ENCODE measurements around the gene TMEM270. TPM values are rescaled to one million over a fixed set of nuclear protein-coding genes. Genes with fewer than 3 reads are reported as not detected.

Gene TMEM270
- polyA plus RNA-seq, 4 donors: 0.18 to 0.19 TPM; not detected in 2

DNA sequence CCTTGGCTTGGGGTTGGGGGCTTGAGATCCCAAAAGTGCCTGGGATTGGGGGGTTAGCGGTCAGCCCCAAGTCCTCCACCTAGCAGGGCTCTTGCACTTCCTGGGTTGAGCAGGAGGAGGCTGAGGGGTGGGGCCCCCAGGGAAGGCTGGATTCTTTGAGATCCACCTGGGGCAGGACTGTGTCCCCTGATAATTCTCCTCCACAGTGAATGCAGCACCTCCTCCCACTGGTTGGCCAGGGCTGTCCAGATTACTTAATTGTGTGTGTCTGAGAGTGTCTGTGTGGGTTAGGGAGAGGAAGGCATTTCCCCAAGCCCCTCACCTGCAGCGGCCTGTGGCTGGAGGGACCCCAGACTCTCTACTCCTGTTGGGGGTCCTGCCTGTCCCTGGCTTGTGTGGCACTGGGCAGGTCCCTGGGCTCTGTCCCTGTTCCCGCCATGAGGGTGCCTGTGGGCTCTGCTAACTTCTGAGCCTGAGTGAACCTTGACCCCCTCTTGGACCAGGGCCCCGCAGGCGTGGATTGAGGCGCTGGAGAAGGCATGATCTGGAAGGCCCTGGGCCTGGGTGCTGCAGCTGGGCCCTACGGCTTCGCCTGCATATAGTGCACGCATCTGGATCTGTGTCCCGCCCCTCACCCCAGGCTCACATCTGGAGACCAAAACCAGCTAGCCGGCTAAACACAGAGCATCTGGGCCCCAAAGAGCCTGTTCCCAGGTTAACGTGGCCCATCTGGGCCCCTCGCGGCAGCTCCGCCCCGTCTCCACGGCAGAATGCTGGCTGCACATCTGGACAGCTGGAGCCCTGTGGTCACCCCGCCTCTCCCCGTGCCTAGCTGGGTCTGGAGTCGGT lies 10.4 kb downstream of the TMEM270 start:
- Histone ChIP-seq H3K4me1 (ENCODE audit: control insufficient read depth in 3 of 3, insufficient read depth in 2 of 3, low read depth in 1 of 3, low read length in 2 of 3) (peaks cover 2 to 28% (median 7%) of the 10 kb centered on the region in 3 donors), H3K27me3 (ENCODE audit: control insufficient read depth in 3 of 3, insufficient read depth in 3 of 3, low read length in 3 of 3) (no peaks in the 10 kb centered on the region), H3K9me3 (ENCODE audit: control insufficient read depth in 2 of 2, insufficient read depth in 1 of 2, low read depth in 1 of 2, low read length in 1 of 2) (no peaks in the 10 kb centered on the region), H3K4me3 (ENCODE audit: low read depth in 1 of 3, low read length in 3 of 3) (no peak overlapping the region), H3K27ac (ENCODE audit: low read depth in 1 of 3, low read length in 2 of 3) (peak overlapping the region in 1 of 3 donors; percentile 56), H3K36me3 (ENCODE audit: control insufficient read depth in 3 of 3, insufficient read depth in 2 of 3, low read depth in 1 of 3, low read length in 3 of 3) (no peaks in the 10 kb centered on the region)
- 24 to 51% (median 42%) methylated on average over 18 to 20 of the region's 20 CpGs for WGBS, 3 donors
- DNase-seq: peak; percentile 67 to 76
- FAIRE-seq: no peak

DNA sequence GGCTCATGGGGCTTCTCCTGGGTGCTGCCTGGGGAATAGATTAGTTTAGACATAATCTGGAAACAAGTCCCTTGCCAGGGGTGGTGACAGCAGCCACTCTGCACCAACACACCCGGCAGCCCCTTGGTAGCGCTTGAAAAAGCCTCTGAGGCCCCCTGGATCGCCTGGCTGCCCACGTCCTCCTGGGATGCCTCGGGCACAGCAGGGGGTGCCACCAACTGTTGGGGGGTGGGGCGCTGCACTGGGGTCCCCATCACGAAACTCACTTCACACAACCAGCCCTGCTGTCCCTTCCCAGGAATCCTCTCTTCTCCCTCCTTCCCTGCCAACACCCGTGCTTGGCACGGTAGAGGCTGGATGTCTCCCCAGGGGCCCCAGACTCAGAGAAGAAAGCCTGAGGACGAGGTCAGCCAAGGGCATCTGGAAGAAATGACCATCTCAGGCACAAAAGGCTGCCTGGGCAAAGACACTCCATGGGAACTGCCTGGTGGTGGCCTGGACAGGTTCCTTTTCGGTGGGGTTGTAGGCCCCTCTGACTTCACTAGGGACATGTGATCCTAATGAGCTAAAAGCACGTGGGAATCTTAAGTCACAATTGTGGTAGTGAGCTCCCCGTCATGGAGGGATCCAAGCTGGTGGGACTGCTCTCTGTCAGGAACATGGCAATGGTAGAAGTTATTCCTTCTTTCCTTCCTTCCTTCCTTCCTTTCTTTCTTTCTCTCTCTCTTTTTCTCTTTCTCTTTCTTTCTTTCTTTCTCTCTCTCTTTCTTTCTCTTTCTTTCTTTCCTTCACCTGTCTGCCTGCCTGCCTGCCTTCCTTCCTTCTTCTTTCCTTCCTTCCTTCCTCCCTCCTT lies 11.3 kb downstream of the TMEM270 start:
- FAIRE-seq: no peak
- Histone ChIP-seq H3K36me3 (ENCODE audit: control insufficient read depth in 3 of 3, insufficient read depth in 2 of 3, low read depth in 1 of 3, low read length in 3 of 3) (no peaks in the 10 kb centered on the region), H3K27ac (ENCODE audit: low read depth in 1 of 3, low read length in 2 of 3) (no peak overlapping the region), H3K9me3 (ENCODE audit: control insufficient read depth in 2 of 2, insufficient read depth in 1 of 2, low read depth in 1 of 2, low read length in 1 of 2) (no peaks in the 10 kb centered on the region), H3K27me3 (ENCODE audit: control insufficient read depth in 3 of 3, insufficient read depth in 3 of 3, low read length in 3 of 3) (no peaks in the 10 kb centered on the region), H3K4me3 (ENCODE audit: low read depth in 1 of 3, low read length in 3 of 3) (no peak overlapping the region), H3K4me1 (ENCODE audit: control insufficient read depth in 3 of 3, insufficient read depth in 2 of 3, low read depth in 1 of 3, low read length in 2 of 3) (peaks cover 2 to 28% (median 7%) of the 10 kb centered on the region in 3 donors)
- 72 to 83% (median 77%) methylated on average over 13 of the region's 13 CpGs for WGBS, 3 donors
- no peak for DNase-seq

DNA sequence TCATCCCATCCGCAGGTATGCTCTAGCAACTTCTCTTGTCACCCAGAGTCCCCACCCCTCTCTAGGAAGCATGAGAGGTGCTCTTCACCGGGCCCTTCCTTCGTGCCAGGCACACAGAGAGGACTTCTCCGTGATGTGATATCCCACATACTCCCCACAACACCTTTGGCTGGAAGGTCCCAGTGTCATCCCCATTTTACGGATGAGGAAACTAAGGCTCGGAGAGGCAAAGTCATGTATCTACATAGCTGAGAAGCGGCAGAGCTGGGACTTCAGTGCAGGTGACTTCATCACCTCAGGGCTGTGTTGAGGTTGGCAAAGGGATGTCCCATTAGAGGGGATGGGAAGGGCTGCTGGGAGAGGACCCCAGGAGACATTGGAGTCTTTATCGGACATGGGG lies 15.4 kb downstream of the TMEM270 start:
- FAIRE-seq: no peak
- DNase-seq: no peak
- H3K27me3 ChIP-seq (ENCODE audit: control insufficient read depth in 3 of 3, insufficient read depth in 3 of 3, low read length in 3 of 3): peaks cover 0 to 2% (median 0%) of the 10 kb centered on the region in 3 donors
- peaks cover 0 to 9% (median 2%) of the 10 kb centered on the region in 3 donors for H3K4me1 ChIP-seq (ENCODE audit: control insufficient read depth in 3 of 3, insufficient read depth in 2 of 3, low read depth in 1 of 3, low read length in 2 of 3)
- no peaks in the 10 kb centered on the region for H3K36me3 ChIP-seq (ENCODE audit: control insufficient read depth in 3 of 3, insufficient read depth in 2 of 3, low read depth in 1 of 3, low read length in 3 of 3)
- no peaks in the 10 kb centered on the region for H3K9me3 ChIP-seq (ENCODE audit: control insufficient read depth in 2 of 2, insufficient read depth in 1 of 2, low read depth in 1 of 2, low read length in 1 of 2)
- WGBS, 3 donors: 92 to 95% (median 94%) methylated on average over 8 of the region's 8 CpGs
- H3K4me3 ChIP-seq (ENCODE audit: low read depth in 1 of 3, low read length in 3 of 3): no peak overlapping the region
- H3K27ac ChIP-seq (ENCODE audit: low read depth in 1 of 3, low read length in 2 of 3): no peak overlapping the region

DNA sequence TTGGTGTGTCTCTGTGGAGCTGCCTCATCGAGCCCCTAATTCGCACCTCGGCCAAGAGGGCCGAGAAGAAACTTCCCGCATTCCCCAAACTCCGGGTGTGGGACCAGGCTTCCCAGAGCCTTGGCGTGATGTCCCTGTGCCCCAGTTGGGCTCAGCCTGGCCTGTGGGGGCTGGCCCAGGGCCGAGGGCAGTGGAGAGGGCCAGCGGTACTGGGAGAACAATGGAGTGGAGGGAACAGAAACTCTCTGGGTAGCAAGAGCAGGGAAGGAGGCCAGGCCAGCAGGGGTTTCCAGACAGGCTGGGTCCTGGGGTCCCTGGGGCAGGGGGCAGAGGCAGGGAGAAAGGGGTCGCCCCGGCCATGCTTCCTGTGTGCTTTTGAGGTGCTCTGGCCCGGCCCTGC lies 16.0 kb downstream of the TMEM270 start:
- H3K27me3 ChIP-seq (ENCODE audit: control insufficient read depth in 3 of 3, insufficient read depth in 3 of 3, low read length in 3 of 3): peaks cover 0 to 3% (median 0%) of the 10 kb centered on the region in 3 donors
- FAIRE-seq (no peak), DNase-seq (no peak)
- 84 to 91% (median 87%) methylated on average over 11 to 12 of the region's 12 CpGs for WGBS, 3 donors
- H3K4me3 ChIP-seq (ENCODE audit: low read depth in 1 of 3, low read length in 3 of 3): no peak overlapping the region
- peaks cover 0 to 3% (median 0%) of the 10 kb centered on the region in 3 donors for H3K4me1 ChIP-seq (ENCODE audit: control insufficient read depth in 3 of 3, insufficient read depth in 2 of 3, low read depth in 1 of 3, low read length in 2 of 3)
- no peak overlapping the region for H3K27ac ChIP-seq (ENCODE audit: low read depth in 1 of 3, low read length in 2 of 3)
- no peaks in the 10 kb centered on the region for H3K36me3 ChIP-seq (ENCODE audit: control insufficient read depth in 3 of 3, insufficient read depth in 2 of 3, low read depth in 1 of 3, low read length in 3 of 3)
- no peaks in the 10 kb centered on the region for H3K9me3 ChIP-seq (ENCODE audit: control insufficient read depth in 2 of 2, insufficient read depth in 1 of 2, low read depth in 1 of 2, low read length in 1 of 2)

DNA sequence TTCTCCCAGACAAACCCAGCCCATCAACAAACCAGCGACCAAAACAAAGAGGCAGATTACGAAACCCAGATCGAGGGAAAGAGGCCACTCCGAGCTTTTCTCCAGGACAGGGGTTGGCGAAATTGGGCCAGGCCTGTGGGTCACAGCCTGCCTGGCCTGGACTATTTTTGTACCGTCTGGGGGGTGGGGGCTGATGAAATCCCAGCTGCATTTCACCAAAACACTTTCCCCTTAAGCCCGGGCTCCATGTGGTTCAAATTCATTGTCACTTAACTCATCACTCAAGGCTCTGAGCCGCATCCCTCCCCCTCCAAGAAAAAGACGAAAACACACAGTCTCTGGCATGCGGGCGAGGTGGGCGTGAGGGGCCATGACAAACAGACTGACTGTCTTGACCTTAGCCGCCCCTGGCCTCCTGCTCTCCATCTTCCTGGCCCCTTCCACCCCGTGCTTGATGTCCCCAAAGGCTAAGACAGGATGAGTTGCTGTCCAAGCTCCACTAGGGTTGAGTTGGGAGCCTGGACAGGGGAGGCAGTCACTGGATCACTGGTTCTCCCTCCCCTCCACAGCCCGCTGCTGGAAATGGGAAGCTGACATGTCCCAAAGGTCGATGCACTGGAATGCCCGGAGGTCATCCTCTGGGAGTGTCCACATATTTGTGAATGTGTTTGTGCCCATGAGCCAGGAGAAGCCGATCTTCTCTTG lies 19.2 kb downstream of the TMEM270 start:
- FAIRE-seq: no peak
- no peak overlapping the region for H3K4me3 ChIP-seq (ENCODE audit: low read depth in 1 of 3, low read length in 3 of 3)
- no peak for DNase-seq
- peak overlapping the region in 1 of 3 donors; percentile 48 for H3K27ac ChIP-seq (ENCODE audit: low read depth in 1 of 3, low read length in 2 of 3)
- no peaks in the 10 kb centered on the region for H3K9me3 ChIP-seq (ENCODE audit: control insufficient read depth in 2 of 2, insufficient read depth in 1 of 2, low read depth in 1 of 2, low read length in 1 of 2)
- H3K36me3 ChIP-seq (ENCODE audit: control insufficient read depth in 3 of 3, insufficient read depth in 2 of 3, low read depth in 1 of 3, low read length in 3 of 3): no peaks in the 10 kb centered on the region
- peaks cover 0 to 3% (median 2%) of the 10 kb centered on the region in 3 donors for H3K27me3 ChIP-seq (ENCODE audit: control insufficient read depth in 3 of 3, insufficient read depth in 3 of 3, low read length in 3 of 3)
- WGBS, 3 donors: 62 to 76% (median 75%) methylated on average over 18 of the region's 18 CpGs
- H3K4me1 ChIP-seq (ENCODE audit: control insufficient read depth in 3 of 3, insufficient read depth in 2 of 3, low read depth in 1 of 3, low read length in 2 of 3): no peaks in the 10 kb centered on the region

DNA sequence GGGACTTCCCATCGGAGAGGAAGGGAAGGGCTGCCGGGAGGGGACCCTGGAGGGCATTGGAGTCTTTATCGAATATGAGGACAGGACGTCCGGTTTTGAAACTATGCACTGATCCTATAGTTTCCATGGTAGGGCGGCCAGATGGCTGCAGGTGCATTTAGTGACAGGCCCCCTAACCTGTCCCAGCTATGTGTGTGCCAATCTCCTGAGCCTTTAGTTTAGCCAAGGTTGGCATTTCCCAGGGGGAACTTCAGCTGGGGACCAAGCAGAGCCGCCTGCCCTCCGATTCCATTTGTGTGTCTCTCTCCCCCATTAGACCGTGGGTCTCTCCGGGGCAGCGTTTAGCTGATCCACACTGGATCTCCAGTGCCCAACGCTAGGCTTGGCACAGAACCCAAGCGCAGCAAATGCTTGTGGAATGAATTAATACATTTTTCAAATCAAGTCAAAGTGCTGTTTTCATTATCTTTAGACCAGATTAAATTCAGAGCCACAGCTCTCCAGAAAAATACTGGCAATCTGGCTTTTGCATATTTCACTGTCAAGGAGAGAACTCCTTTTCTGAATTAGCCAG lies 19.9 kb downstream of the TMEM270 start:
- FAIRE-seq: no peak
- H3K9me3 ChIP-seq (ENCODE audit: control insufficient read depth in 2 of 2, insufficient read depth in 1 of 2, low read depth in 1 of 2, low read length in 1 of 2): no peaks in the 10 kb centered on the region
- H3K27me3 ChIP-seq (ENCODE audit: control insufficient read depth in 3 of 3, insufficient read depth in 3 of 3, low read length in 3 of 3): peaks cover 0 to 3% (median 2%) of the 10 kb centered on the region in 3 donors
- H3K4me3 ChIP-seq (ENCODE audit: low read depth in 1 of 3, low read length in 3 of 3): no peak overlapping the region
- H3K27ac ChIP-seq (ENCODE audit: low read depth in 1 of 3, low read length in 2 of 3): no peak overlapping the region
- no peaks in the 10 kb centered on the region for H3K36me3 ChIP-seq (ENCODE audit: control insufficient read depth in 3 of 3, insufficient read depth in 2 of 3, low read depth in 1 of 3, low read length in 3 of 3)
- DNase-seq: no peak
- no peaks in the 10 kb centered on the region for H3K4me1 ChIP-seq (ENCODE audit: control insufficient read depth in 3 of 3, insufficient read depth in 2 of 3, low read depth in 1 of 3, low read length in 2 of 3)
- 70 to 82% (median 80%) methylated on average over 13 of the region's 13 CpGs for WGBS, 3 donors

DNA sequence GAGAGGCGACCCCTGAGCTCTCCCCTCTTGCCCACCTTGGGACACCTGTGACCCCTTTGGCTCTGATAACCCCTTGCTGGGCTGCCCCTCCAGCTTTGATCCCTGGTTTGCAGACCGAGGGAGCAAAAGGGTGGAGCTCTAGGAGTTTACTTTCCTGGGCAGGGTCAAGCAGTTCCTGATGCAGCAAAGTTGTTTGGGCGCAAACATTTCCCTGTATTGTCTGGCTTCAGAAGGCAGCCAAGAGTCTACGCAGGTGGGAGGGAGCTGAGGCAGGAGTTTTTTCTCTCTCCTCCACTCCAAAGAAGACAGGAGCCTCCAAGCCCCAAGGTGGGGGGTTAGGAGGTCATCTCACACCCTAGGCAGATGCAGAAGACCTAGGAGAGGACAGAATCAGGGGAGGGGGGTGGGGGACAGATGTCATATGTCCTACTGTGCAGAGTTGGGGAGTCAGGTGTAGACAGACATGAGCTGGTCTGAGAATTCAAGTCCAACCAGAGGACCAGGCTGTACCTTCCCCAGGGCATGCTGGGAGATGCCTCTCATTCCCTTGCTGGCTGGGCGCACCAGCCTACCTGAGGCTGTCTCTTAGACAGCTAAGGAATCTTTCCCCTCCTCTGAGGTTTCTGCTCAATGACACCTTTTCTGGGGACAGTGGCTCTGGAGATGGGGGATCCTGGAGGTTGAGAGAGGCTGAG lies 20.5 kb downstream of the TMEM270 start:
- peaks cover 0 to 5% (median 0%) of the 10 kb centered on the region in 3 donors for H3K4me1 ChIP-seq (ENCODE audit: control insufficient read depth in 3 of 3, insufficient read depth in 2 of 3, low read depth in 1 of 3, low read length in 2 of 3)
- no peak overlapping the region for H3K27ac ChIP-seq (ENCODE audit: low read depth in 1 of 3, low read length in 2 of 3)
- H3K4me3 ChIP-seq (ENCODE audit: low read depth in 1 of 3, low read length in 3 of 3): no peak overlapping the region
- 36 to 55% (median 48%) methylated on average over 5 of the region's 5 CpGs for WGBS, 3 donors
- no peak for FAIRE-seq
- no peaks in the 10 kb centered on the region for H3K9me3 ChIP-seq (ENCODE audit: control insufficient read depth in 2 of 2, insufficient read depth in 1 of 2, low read depth in 1 of 2, low read length in 1 of 2)
- peak in 1 of 2 donors; percentile 12 for DNase-seq
- H3K36me3 ChIP-seq (ENCODE audit: control insufficient read depth in 3 of 3, insufficient read depth in 2 of 3, low read depth in 1 of 3, low read length in 3 of 3): no peaks in the 10 kb centered on the region
- H3K27me3 ChIP-seq (ENCODE audit: control insufficient read depth in 3 of 3, insufficient read depth in 3 of 3, low read length in 3 of 3): peaks cover 0 to 6% (median 2%) of the 10 kb centered on the region in 3 donors

Data from small intestine (tissue), 7 donors.